HEK293 (cell line): ENCODE measurements around the gene IP6K3.

Experiments used
- CTCF ChIA-PET: fragments of 350-600 bp; formaldehyde crosslinking; extraction: SDS; loops from one replicate; lab custom pipeline; 2021; ENCODE audit warnings: antibody characterized with exemption; lab: Yijun Ruan, JAX
- POLR2A ChIA-PET: fragments of 300-600 bp; formaldehyde crosslinking; extraction: SDS; loops from one replicate; lab custom pipeline; 2020; ENCODE audit warnings: antibody characterized with exemption, inconsistent platforms; lab: Yijun Ruan, JAX
- H3K27ac ChIP-seq: fragments of 200-500 bp; sonication (Bioruptor generic); 2 replicates; pipeline ENCODE4 v1.5.1; 2014; ENCODE audit warnings: low read depth, low read length, control low read depth, inconsistent platforms; ENCODE audit errors: extremely low read depth
- H3K36me3 ChIP-seq, 2 experiments: fragments of 200-500 bp in 1 of 2; sonication (Bioruptor generic) in 1 of 2; 1 replicate in 1 of 2; 2 replicates in 1 of 2; pipeline ENCODE4 v1.5.1; 2014 to 2017; ENCODE audit warnings: inconsistent platforms in 2 of 2, low read length in 2 of 2; ENCODE audit not compliant: control insufficient read depth in 2 of 2, insufficient read depth in 1 of 2
- H3K4me1 ChIP-seq: fragments of 200-500 bp; sonication (Bioruptor generic); 2 replicates; pipeline ENCODE4 v1.5.1; 2014; ENCODE audit warnings: mild to moderate bottlenecking, low read length, inconsistent platforms; ENCODE audit not compliant: control insufficient read depth, insufficient read depth
- H3K4me3 ChIP-seq: 2 replicates; pipeline ENCODE4 v1.5.1; 2011; ENCODE audit warnings: low read depth, mild to moderate bottlenecking, control low read depth, low read length, moderate library complexity
- H3K9me3 ChIP-seq: fragments of 200-500 bp; sonication (Bioruptor generic); 2 replicates; pipeline ENCODE4 v1.5.1; 2014; ENCODE audit warnings: low read depth, low read length, inconsistent platforms; ENCODE audit not compliant: control insufficient read depth, insufficient read depth
- ATF2 ChIP-seq: fragments of 450-650 bp; formaldehyde crosslinking; IDR thresholded peaks from 2 replicates; pipeline ENCODE4 v1.5.1; 2016; ENCODE audit warnings: missing biosample characterization, missing genetic modification characterization, low read depth
- FEZF1 ChIP-seq: fragments of 450-650 bp; formaldehyde crosslinking; IDR thresholded peaks from 2 replicates; pipeline ENCODE4 v1.5.1; 2016; ENCODE audit warnings: missing biosample characterization, missing genetic modification characterization
- IKZF3 ChIP-seq: fragments of 450-650 bp; IDR thresholded peaks from 2 replicates; pipeline ENCODE4 v1.5.0; 2018; ENCODE audit warnings: missing biosample characterization, mild to moderate bottlenecking, missing genetic modification characterization, moderate library complexity
- OSR2 ChIP-seq: fragments of 450-650 bp; formaldehyde crosslinking; IDR thresholded peaks from 2 replicates; pipeline ENCODE4 v1.5.1; 2016; ENCODE audit warnings: missing biosample characterization, missing genetic modification characterization
- PRDM1 ChIP-seq: fragments of 450-650 bp; formaldehyde crosslinking; IDR thresholded peaks from 2 replicates; pipeline ENCODE4; 2016; ENCODE audit warnings: missing biosample characterization, missing genetic modification characterization
- PRDM2 ChIP-seq: fragments of 450-650 bp; formaldehyde crosslinking; IDR thresholded peaks from 2 replicates; pipeline ENCODE4 v1.5.1; 2016; ENCODE audit warnings: missing biosample characterization, missing genetic modification characterization, borderline replicate concordance
- PRDM6 ChIP-seq: fragments of 450-650 bp; formaldehyde crosslinking; IDR thresholded peaks from 2 replicates; pipeline ENCODE4 v1.5.1; 2017; ENCODE audit warnings: missing biosample characterization, missing genetic modification characterization
- WT1 ChIP-seq: fragments of 450-650 bp; formaldehyde crosslinking; IDR thresholded peaks from 2 replicates; pipeline ENCODE4 v1.5.1; 2016; ENCODE audit warnings: missing biosample characterization, missing genetic modification characterization
- ZIC2 ChIP-seq: fragments of 450-650 bp; formaldehyde crosslinking; IDR thresholded peaks from 2 replicates; pipeline ENCODE4 v1.5.1; 2016; ENCODE audit warnings: missing biosample characterization, missing genetic modification characterization
- ZNF280C ChIP-seq: fragments of 450-650 bp; formaldehyde crosslinking; IDR thresholded peaks from 2 replicates; pipeline ENCODE4 v1.5.1; 2016; ENCODE audit warnings: missing biosample characterization, missing genetic modification characterization
- ZNF311 ChIP-seq: fragments of 450-650 bp; formaldehyde crosslinking; IDR thresholded peaks from 2 replicates; pipeline ENCODE4 v1.5.1; 2017; ENCODE audit warnings: missing biosample characterization, missing genetic modification characterization, borderline replicate concordance
- ZNF404 ChIP-seq: fragments of 450-650 bp; formaldehyde crosslinking; IDR thresholded peaks from 2 replicates; pipeline ENCODE4 v1.5.1; 2017; ENCODE audit warnings: missing biosample characterization, missing genetic modification characterization
- ZNF610 ChIP-seq: fragments of 450-650 bp; formaldehyde crosslinking; IDR thresholded peaks from 2 replicates; pipeline ENCODE4 v1.5.1; 2016; ENCODE audit warnings: missing biosample characterization, missing genetic modification characterization, borderline replicate concordance
- ZNF677 ChIP-seq: fragments of 450-650 bp; IDR thresholded peaks from 2 replicates; pipeline ENCODE4 v1.5.0; 2018; ENCODE audit warnings: missing biosample characterization, mild to moderate bottlenecking, missing genetic modification characterization, moderate library complexity
- ZNF791 ChIP-seq: fragments of 450-650 bp; formaldehyde crosslinking; IDR thresholded peaks from 2 replicates; pipeline ENCODE4 v1.5.1; 2016; ENCODE audit warnings: missing biosample characterization, missing genetic modification characterization
- ZNF837 ChIP-seq: fragments of 450-650 bp; formaldehyde crosslinking; IDR thresholded peaks from 2 replicates; pipeline ENCODE4 v1.5.1; 2016; ENCODE audit warnings: missing biosample characterization, missing genetic modification characterization
- ZNF843 ChIP-seq: fragments of 450-650 bp; formaldehyde crosslinking; IDR thresholded peaks from 2 replicates; pipeline ENCODE4 v1.5.1; 2016; ENCODE audit warnings: missing biosample characterization, missing genetic modification characterization
- ZXDB ChIP-seq: fragments of 450-650 bp; formaldehyde crosslinking; IDR thresholded peaks from 2 replicates; pipeline ENCODE4 v1.5.1; 2016; ENCODE audit warnings: missing biosample characterization, missing genetic modification characterization
- TF ChIP-seq, protein P1 (sequence below): fragments of 450-650 bp; formaldehyde crosslinking; IDR thresholded peaks from 2 replicates; pipeline ENCODE4 v1.5.1; 2016; ENCODE audit warnings: missing biosample characterization, missing genetic modification characterization
- TF ChIP-seq, protein P2 (sequence below): fragments of 450-650 bp; IDR thresholded peaks from 2 replicates; pipeline ENCODE4 v1.5.1; 2018; ENCODE audit warnings: missing biosample characterization, mild to moderate bottlenecking, missing genetic modification characterization

IP6K3 gene

DNA sequence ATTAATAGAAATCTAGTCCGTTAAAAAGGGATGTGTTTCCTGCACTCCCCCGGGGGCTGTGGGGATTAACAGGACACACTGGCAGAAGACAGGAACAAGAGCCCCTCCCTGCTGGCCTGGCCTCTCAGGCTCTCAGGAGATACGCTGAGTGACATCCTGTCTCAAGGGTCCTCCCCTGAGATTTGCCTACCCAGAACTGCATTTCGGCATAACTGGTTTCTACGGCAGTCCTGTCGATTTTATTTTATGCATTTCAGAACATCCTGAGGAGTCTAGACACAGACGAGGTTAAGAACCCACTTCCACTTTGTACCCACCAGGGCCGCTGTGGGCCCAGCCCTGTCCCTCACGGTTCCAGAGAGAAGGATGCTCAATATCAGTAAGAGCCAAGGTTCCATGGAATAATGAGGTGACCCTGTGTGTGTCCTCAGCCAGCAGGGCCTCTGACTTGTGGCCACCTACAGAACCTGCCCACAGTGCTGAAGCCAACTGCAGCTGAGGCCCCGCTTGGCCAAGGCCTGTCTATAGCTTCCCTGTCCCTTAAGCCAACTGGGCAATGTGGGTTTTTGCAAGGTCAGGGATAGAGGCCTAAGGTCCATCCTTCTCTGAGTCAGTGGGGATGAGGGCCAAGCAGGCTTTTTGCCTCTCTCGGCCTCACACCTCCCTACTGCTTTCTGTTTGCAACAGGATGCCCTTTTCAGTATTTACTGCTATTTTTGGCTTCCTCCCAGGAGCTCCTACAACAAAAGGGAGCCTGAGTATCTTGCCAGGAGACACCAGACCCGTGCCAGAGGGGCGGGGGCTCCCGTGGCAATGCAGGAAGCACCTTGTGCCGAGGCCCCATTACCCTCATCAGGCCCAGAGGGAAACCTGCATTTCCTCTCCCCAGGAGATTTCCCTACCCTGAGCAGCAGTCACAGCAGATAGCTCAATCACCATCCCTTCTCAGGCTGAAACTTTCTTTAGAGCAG, 49.9 kb downstream of the IP6K3 start:
- Histone ChIP-seq H3K9me3 (no peaks in the 10 kb centered on the region), H3K4me1 (peaks cover 3% of the 10 kb centered on the region; the same call in 1 of the 2 replicates), H3K27ac (peak overlapping the region; percentile 40; the same call in 1 of the 2 replicates), H3K4me3 (no peak overlapping the region), H3K36me3 (peaks cover 4 to 88% of the 10 kb centered on the region in 2 experiments; a peak in 2 of 3 replicates)
- POLR2A ChIA-PET: interaction anchor here (1.0 to 1.1 kb wide), 2 partner anchors 14 to 89 kb away, joined by 3 read pairs; partner anchors contain the start of gene UQCC2
- CTCF ChIA-PET: interaction anchor here (1.2 to 5.4 kb wide), 2 partner anchors 107 to 110 kb away, joined by 6 to 34 read pairs; no protein-coding TSS in a partner anchor
- TF ChIP-seq PRDM6 (tag by site-specific recombination) (no peak), ZIC2 (peak; percentile 91), ZXDB (tag by site-specific recombination) (peak; percentile 72; the same call in 1 of the 2 replicates), WT1 (tag by site-specific recombination) (no peak), PRDM2 (tag by site-specific recombination) (no peak), ZNF404 (tag by site-specific recombination) (no peak), ZNF280C (tag by site-specific recombination) (no peak), ZNF610 (no peak), ZNF791 (tag by site-specific recombination) (no peak), PRDM1 (tag by site-specific recombination) (peak; percentile 59), ZNF677 (tag by site-specific recombination) (no peak), OSR2 (peak; percentile 97), ZNF843 (tag by site-specific recombination) (no peak), ZNF837 (tag by site-specific recombination) (no peak), FEZF1 (tag by site-specific recombination) (peak; percentile 85), IKZF3 (tag by site-specific recombination) (peak; percentile 40; the same call in 1 of the 2 replicates), ATF2 (tag by site-specific recombination) (no peak), ZNF311 (tag by site-specific recombination) (no peak)
- TF ChIP-seq, protein P1, sequence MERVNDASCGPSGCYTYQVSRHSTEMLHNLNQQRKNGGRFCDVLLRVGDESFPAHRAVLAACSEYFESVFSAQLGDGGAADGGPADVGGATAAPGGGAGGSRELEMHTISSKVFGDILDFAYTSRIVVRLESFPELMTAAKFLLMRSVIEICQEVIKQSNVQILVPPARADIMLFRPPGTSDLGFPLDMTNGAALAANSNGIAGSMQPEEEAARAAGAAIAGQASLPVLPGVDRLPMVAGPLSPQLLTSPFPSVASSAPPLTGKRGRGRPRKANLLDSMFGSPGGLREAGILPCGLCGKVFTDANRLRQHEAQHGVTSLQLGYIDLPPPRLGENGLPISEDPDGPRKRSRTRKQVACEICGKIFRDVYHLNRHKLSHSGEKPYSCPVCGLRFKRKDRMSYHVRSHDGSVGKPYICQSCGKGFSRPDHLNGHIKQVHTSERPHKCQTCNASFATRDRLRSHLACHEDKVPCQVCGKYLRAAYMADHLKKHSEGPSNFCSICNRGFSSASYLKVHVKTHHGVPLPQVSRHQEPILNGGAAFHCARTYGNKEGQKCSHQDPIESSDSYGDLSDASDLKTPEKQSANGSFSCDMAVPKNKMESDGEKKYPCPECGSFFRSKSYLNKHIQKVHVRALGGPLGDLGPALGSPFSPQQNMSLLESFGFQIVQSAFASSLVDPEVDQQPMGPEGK (tag by site-specific recombination): peak; percentile 56; the same call in 1 of the 2 replicates
- TF ChIP-seq, protein P2, sequence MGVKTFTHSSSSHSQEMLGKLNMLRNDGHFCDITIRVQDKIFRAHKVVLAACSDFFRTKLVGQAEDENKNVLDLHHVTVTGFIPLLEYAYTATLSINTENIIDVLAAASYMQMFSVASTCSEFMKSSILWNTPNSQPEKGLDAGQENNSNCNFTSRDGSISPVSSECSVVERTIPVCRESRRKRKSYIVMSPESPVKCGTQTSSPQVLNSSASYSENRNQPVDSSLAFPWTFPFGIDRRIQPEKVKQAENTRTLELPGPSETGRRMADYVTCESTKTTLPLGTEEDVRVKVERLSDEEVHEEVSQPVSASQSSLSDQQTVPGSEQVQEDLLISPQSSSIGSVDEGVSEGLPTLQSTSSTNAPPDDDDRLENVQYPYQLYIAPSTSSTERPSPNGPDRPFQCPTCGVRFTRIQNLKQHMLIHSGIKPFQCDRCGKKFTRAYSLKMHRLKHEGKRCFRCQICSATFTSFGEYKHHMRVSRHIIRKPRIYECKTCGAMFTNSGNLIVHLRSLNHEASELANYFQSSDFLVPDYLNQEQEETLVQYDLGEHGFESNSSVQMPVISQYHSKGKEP: peak; percentile 66; the same call in 1 of the 2 replicates
